Keratinocyte (primary cell): ENCODE measurements around the gene KLHDC7B.

Experiments used
- CTCF ChIP-seq, 3 experiments: IDR thresholded peaks in 1 of 3; conservative IDR thresholded peaks in 1 of 3; optimal IDR thresholded peaks in 1 of 3; 2 replicates in 2 of 3; 3 replicates in 1 of 3; pipeline versions ENCODE3 to v1.5.1; 2011; ENCODE audit warnings: low read length in 3 of 3, mild to moderate bottlenecking in 3 of 3, moderate library complexity in 2 of 3, control low read depth in 1 of 3, inconsistent platforms in 1 of 3; ENCODE audit not compliant: insufficient read depth in 2 of 3; ENCODE audit errors: extremely low read depth in 1 of 3
- EZH2 ChIP-seq: IDR thresholded peaks from one replicate; pipeline ENCODE4 v1.6.1; 2012; ENCODE audit warnings: inconsistent platforms, mild to moderate bottlenecking, low read length, moderate library complexity

- TF ChIP-seq CTCF (optimal IDR thresholded peaks at IDR 0.05 in 1 of 3, IDR thresholded peaks at IDR 0.05 in 1 of 3, conservative IDR thresholded peaks at IDR 0.05 in 1 of 3; ENCODE audit: extremely low read depth in 1 of 3, insufficient read depth in 2 of 3, low read length in 3 of 3) (peak in 2 of 3 experiments; percentile 50 to 66), EZH2 (no peak)
These were observed 19.4 kb upstream of the KLHDC7B start for GRCh38 chr22:50526108-50526833.
